ENCODE results near the gene DOCK1.

The DOCK1 gene

DNA sequence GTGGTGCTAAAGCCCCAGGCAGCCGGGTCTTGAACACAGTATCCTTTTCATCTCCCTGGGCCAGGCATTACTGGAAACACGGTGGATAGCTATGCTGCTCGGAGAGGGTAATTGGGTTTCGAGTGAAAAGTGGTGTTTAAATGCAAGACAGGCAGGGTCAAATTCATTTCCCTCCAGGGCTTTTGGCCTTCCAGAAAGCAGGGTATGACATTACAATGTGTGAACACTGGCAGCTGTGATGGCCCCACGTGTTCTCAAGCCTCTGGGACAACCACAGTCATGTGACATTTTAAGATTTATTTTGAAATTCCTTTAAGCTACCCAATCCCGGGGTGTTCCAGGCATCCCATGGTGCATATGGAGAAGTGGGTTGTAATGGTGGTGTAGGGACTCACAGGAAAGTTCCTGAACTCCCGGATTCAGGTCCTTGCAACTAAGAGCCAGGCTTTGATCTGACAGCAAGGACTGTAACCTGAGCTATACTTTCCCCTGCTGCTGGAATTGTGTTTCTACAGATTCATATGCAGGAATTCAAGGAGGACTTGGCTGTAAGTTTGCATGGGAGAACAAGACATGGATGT, 244.4 kb downstream of the DOCK1 start:
- no peak for DNase-seq

DNA sequence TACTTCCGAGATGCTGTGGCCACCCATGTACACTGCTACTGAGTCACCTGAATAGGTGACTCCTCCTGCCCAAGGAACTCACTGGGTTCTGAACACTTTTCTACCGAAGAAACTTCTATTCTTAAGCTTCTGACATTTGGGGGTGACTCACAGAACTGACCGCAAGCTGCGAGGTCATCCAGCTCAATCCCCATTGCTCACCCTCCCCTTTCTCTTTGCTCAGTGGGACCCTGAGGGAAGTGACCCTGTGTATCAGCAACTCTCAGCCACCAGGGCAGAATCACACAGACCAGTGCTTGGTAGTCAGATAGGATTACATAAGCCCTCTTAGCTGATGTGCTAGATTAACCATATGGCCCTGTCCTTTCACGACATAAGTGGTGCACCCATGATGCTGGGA, 244.9 kb downstream of the DOCK1 start:
- peak; percentile 60 for DNase-seq

DNA sequence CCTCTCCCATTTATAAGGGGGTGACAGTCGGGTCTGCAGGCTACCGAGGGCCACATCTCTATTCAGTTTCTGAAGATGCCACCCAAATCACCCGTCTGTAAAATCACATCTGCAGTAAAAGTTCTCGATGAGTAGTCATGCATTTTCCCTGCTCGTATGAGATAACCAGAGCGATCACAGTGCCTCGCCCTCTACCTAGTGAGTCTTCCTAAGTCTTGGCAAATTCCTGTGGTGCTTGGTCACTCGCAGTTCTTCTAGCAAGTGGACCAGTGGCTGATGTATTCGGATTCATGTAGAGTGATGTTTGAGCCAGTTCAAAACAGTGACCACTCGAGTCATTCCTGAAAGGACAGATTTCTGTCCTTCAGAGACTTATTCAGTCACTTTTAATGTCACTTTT, 246.3 kb downstream of the DOCK1 start:
- no peak for DNase-seq

DNA sequence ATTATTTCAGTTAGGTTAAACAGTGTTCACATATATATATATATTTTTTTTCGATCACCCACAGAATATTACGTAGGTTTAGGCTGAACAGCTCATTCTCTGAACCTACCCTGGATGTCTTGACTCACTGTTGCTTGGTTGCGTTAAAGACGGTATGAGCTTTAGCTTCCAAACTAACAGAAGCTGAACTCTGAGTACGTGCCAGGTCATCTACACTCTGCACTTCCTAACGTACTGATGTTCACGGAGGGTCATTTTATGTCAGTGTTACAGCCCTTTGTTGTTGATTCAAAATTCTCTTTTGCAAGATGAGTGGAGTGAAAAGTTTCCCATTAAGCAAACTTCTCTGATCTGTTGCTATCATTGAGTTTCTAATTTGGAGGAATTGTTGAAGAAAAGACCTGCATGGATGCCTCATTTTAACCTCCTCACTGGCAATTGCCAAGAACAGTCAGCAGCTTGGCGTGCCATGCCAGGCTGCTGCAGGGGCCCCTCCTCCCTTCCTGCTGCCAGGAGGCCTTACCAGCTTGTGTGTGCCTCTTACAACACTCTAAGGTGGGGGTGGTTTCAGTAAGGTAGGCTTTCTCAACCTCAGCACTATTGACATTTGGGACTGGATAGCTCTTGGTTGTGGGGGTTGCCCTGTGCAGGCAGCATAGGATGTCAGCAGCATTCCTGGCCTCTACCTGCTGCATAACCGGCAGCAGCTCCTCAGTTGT, 246.9 kb downstream of the DOCK1 start:
- no peak for DNase-seq

DNA sequence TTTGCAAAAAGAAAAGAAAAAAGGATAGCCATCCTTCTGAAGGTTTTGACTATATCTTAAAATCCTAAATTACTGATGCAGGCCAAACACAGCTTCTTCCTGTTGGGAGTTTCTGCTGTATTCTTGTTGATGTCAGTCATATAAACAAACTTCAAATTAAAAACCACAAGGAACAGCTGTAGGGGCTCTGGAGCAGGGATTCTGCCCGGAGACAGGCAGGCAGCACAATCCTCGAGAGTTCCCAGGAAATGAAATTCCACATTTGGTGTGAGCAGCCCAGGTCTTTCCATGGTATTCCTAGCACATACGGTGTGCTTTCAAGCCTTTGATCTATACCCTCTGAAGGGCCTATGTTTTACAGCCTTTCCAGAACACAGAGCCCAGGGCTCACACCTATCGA, 248.0 kb downstream of the DOCK1 start:
- no peak for DNase-seq

GRCh38 chr10:127154831-127155620, 249.8 kb downstream of the DOCK1 start:
- no peak for DNase-seq

DNA sequence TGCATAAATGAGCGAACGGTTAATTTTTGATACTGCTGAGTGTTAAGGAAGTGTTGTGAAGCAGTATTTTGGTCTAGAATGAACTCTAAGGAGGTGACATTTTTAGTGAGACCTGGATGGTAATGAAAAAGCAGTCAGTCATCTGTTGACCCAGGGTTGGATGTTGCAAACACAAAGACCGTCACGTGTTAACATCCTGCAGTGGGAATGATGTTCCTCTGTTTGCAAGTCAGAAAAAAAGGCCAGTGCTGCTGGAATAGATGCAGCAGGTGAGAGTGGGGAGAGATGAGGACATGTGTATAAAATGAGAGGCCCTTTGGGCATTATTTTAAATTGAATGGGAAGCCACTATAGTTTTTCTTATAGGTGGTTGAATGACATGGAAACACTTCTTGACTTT, 251.9 kb downstream of the DOCK1 start:
- DNase-seq = no peak

- peak; percentile 46 for DNase-seq
These were observed 252.4 kb downstream of the DOCK1 start for GRCh38 chr10:127157506-127158200.

DNA sequence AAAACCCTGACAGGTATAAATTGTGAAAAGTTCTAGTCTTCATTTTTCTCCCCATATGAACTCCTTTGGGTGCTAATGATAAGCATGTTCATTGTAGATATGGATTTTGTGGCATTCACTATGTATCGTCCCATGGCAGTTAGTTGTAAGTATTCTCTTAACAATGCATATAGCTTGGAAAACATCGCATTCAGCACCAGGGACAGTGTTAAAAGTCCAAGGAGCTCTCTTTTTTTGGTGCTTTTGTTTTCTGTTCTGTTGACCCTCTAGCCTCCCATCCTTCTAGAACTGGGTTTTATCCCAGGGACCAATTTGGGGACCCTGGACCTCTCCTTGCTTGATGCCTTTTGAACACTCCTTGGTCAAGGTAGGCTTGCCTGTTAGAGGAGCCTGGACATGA, 253.4 kb downstream of the DOCK1 start:
- DNase-seq = no peak

DNA sequence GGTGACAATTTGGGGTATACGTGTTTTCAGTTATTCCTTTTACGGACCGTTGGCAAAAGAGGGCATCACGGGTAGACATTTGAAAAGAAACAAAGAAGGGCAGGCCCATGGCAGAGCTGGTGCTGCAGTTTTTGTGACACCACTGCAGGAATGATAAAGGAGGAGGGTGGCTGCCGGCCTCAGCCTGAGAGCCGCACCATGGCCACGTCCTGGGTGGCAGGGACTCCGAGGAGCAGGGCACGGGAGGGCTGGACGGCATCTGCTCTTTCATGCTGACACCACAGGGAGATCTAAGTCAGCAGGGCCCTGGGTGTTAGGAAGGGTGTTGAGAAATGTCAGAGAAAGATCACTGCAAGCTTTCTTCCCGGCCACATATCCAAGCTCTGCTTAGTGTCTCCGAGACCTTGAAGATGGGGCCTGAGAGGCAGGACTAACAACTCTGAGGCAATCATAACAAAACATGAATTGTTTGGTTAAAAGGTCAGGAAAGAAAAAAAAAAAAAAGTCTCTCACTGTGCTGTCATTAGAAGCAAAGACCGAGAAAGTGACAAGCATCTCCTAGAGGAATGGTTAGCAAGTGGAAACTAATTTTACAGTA, 254.5 kb downstream of the DOCK1 start:
- no peak for DNase-seq

- DNase-seq = peak; percentile 3
These were observed 256.3 kb downstream of the DOCK1 start for GRCh38 chr10:127161482-127161881.

- no peak for DNase-seq
These were observed 257.6 kb downstream of the DOCK1 start for GRCh38 chr10:127162841-127163240.

DNA sequence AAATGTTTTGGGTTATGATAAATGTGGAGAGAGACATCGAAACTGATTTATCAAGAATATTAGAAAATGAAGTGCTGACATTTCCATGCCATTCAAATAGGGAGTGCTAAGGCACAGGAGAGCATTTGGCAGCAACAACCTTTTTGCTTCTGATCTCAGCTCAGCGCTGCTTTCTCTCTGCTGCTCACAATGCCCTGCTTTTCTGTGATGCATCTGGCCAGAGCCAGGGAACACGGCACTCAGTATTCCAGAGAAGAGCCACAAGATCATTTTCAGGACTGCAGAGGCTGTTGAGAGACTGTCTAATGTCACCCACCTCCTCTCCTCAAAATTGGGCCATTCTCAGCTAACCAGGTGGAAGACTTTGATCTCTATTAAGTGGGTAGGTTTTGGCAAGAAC, 263.0 kb downstream of the DOCK1 start:
- no peak for DNase-seq

DNA sequence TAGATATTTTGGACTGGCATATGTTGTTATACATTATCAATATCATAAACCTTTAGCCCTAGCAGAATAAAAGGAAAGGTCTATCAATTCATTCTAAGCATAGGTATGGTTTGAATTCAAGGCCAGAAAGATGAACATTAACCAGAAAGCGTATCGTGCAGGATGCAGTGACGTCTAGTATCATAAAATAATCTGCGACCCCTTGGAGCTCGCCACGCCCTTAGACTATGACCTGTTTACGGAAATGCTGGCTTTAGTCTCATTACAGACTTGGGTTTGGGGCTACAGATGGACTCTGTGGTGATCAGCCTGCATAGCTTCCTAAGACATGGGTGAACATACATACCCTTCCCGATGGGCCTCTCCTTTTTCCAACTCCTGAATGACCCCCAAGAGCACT, 269.6 kb downstream of the DOCK1 start:
- DNase-seq = no peak

DNA sequence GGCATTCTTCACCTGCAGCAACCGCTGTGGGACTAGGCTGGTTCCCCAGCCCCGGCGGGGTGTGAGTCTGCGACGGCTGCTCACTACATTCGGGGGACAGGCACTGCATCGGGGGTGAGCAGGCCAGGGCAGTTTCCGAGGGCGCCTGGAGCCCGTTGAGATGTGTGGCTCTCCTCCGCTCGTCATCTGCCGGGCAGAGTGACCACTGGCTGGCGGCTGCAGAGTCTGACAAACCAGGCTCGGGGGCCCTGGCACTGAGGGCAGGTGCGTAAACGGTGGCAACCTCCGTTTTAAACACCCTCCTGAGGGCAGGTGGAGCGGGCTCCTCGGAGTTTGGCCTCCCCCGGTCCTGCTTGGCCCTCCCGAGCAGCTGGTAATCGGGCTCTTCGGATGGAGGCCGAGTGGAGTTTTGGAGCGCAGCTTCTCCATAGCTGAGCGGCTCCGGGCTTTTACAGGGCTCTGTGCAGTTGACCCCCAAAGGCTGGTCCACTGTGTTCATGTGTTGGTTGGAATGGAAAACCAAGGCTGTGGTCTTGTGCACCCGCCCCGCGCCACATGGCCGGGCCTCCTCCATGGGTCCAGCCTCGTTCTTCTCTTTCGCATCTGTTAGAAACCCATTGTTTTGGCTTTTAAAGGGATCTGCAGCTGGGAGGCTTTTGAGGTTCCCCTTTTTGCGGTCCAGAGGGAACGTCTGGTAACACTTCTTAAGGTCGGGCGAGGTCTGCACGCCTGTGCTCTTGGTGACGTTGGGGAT, 270.3 kb downstream of the DOCK1 start:
- DNase-seq = no peak

DNA sequence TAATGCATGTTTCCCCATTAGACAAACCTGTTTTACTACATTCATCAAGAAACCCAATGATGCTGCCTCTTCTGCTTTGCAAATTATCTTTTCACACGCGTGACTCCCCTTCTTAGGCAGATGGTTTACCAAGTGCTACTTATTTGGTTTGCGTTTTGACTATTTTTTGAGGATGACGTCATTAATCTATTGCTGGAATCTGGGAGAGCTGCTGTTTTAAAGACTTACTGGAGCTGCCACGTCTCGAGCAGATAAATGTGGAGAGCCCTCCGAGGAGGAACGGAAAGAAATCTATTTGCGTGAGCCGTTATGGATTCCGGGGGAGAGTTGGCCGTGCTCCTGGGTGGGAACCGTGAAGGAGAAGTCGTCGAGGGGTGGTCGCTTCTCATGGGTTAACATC, 271.4 kb downstream of the DOCK1 start:
- no peak for DNase-seq

- no peak for DNase-seq
These were observed 274.5 kb downstream of the DOCK1 start for GRCh38 chr10:127179612-127180250.

DNA sequence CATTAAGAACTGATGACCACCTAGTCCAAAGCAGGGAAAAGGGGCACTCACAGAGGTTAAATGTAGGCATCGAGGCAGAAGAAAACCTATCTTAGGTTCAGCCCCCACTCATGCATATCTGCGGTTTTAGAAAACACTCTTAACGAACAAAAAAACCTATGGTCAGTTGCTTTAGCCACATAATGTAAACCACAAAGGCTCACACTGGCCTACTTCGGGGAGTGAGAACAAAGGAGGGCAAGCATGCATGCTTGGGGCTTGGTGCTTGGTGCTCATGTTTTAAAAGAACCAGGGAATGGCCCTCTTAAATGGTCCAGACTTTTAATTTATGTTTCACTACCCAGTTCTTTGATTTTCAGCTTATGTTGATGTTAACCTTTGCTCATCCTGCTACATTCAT, 276.9 kb downstream of the DOCK1 start:
- no peak for DNase-seq

DNA sequence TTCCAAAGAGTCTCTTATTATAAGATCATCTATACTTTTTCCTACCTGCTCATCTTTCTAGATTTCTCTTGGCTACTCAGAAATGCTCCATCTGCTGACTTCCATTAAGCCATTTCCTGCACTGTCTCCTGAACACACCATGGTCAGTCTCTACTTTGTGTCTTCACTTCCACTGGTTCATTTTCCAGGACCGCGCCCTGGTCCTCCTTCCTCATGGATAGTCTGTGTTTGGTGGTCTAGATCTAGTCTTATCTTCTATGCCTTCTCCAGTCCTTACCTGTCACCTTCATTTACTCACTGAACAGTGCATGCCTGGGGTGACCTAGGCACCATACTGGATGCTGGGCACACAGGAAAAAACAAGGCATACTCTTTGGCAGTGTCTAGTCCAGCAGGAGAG, 279.4 kb downstream of the DOCK1 start:
- DNase-seq = no peak

- no peak for DNase-seq
These were observed 281.6 kb downstream of the DOCK1 start for GRCh38 chr10:127186813-127187212.

GRCh38 chr10:127189226-127189625, 284.0 kb downstream of the DOCK1 start:
- DNase-seq = no peak

DNA sequence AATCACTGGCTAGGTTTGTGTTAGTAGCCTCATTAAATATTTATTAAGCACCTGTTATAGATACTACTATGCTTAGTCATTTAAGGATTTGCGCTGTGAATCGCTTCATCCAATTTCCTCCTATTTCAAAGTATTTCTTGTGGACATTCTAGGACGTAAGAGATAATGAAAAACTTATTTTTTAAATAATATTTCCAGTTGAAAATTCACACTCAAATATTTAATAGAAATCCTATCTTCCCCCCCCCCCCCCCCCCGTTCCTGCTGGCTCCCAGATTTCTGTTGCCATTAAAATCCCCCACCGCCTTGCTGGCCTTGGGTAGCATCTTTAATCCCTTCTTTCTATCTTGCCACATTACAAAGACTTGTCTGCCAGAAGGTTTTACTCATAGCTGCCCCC, 285.2 kb downstream of the DOCK1 start:
- DNase-seq = no peak
